Tibial nerve (tissue), 3 donors: ENCODE results near the gene ATP11A.

Experiments used
- CTCF ChIP-seq, 5 experiments: fragments of 200-600 bp in 3 of 5; fragments of 450-650 bp in 2 of 5; sonication (generic) in 3 of 5; IDR thresholded peaks; one replicate each; pipeline ENCODE4 v1.5.1; 2016 to 2019; ENCODE audit warnings: antibody characterized with exemption in 5 of 5, mild to moderate bottlenecking in 3 of 5, moderate library complexity in 2 of 5
- POLR2A ChIP-seq, 2 donors: fragments of 450-650 bp; IDR thresholded peaks; one replicate each; pipeline ENCODE4 v1.6.1; 2017; ENCODE audit warnings: antibody characterized with exemption in 2 of 2, mild to moderate bottlenecking in 2 of 2, moderate library complexity in 2 of 2

GRCh38 chr13:112929783-112930055, 239.9 kb downstream of the ATP11A start:
- no peak for TF ChIP-seq POLR2A (IDR thresholded peaks at IDR 0.05)
- no peak for TF ChIP-seq CTCF (IDR thresholded peaks at IDR 0.05)
